HepG2 (cell line): ENCODE measurements around the gene OPN5. TPM values are rescaled to one million over a fixed set of nuclear protein-coding genes. Genes with fewer than 3 reads are reported as not detected.

Source experiments
- ATAC-seq: fragments of 200-7000 bp; cut with Tn5 transposase; 3 replicates; pipeline ENCODE4 v1.9.1; 2020; ENCODE audit warnings: mild to moderate bottlenecking, moderate library complexity
- BruUV-seq: library from RNA; stranded (reverse); fragments of 400-500 nt; replicated peaks from 2 replicates; lab custom pipeline; 2021; lab: Mats Ljungman, UMichigan
- CTCF ChIA-PET: fragments of 300-600 bp; formaldehyde crosslinking; extraction: SDS; loops from one replicate; lab custom pipeline; 2021; ENCODE audit warnings: low total read pairs, inconsistent platforms, low intra/inter-chr PET ratio; lab: Yijun Ruan, JAX
- POLR2A ChIA-PET: fragments of 350-600 bp; sonication (Branson Sonifier 250); formaldehyde crosslinking; loops from one replicate; lab custom pipeline; 2020; ENCODE audit warnings: antibody characterized with exemption, inconsistent platforms; lab: Yijun Ruan, JAX
- DNase-seq: peaks from one replicate; pipeline ENCODE4 v3.0.0-alpha.2; 2015; ENCODE audit warnings: low spot score
- FAIRE-seq: peaks from 3 replicates; lab custom pipeline; 2011; peaks lifted over from hg19 to GRCh38; lab: Jason Lieb, UNC
- H2AFZ ChIP-seq: one replicate; pipeline ENCODE4 v1.6.1; 2011; ENCODE audit warnings: low read length, inconsistent platforms
- H3K27ac ChIP-seq: fragments of 300-600 bp; 3 replicates; pipeline ENCODE4 v1.8.0; 2011; ENCODE audit warnings: mixed run types, mild to moderate bottlenecking, mixed read lengths, low read length, inconsistent platforms; ENCODE audit not compliant: insufficient read depth; ENCODE audit errors: extremely low read length
- H3K27me3 ChIP-seq, 2 experiments: fragments of 200-600 bp in 1 of 2; 2 replicates in 1 of 2; 3 replicates in 1 of 2; pipeline versions ENCODE4 v1.6.0 to v1.8.0; 2011; ENCODE audit warnings: low read length in 2 of 2, mild to moderate bottlenecking in 2 of 2, moderate library complexity in 2 of 2, inconsistent platforms in 1 of 2; ENCODE audit not compliant: insufficient read depth in 2 of 2, control insufficient read depth in 1 of 2
- H3K36me3 ChIP-seq, 2 experiments: fragments of 200-600 bp in 1 of 2; replicated peaks in 1 of 2; 2 replicates in 1 of 2; 3 replicates in 1 of 2; pipeline versions ENCODE4 v1.5.1 to v1.8.0; 2011; ENCODE audit warnings: low read length in 2 of 2, inconsistent platforms in 1 of 2; ENCODE audit not compliant: insufficient read depth in 2 of 2, control insufficient read depth in 1 of 2
- H3K4me1 ChIP-seq: 2 replicates; pipeline ENCODE4 v1.5.1; 2012; ENCODE audit warnings: low read length, inconsistent platforms; ENCODE audit not compliant: insufficient read depth
- H3K4me2 ChIP-seq: 2 replicates; pipeline ENCODE4 v1.6.0; 2011; ENCODE audit warnings: low read depth, low read length, inconsistent platforms
- H3K4me3 ChIP-seq, 3 experiments: fragments of 200-600 bp in 1 of 3; sonication (generic), shearing (Covaris generic) in 1 of 3; replicated peaks in 1 of 3; 2 replicates each; pipeline ENCODE4 v1.5.1; 2011 to 2016; ENCODE audit warnings: low read length in 3 of 3, inconsistent platforms in 2 of 3, low read depth in 2 of 3, mild to moderate bottlenecking in 2 of 3, control low read depth in 1 of 3, mixed read lengths in 1 of 3; ENCODE audit not compliant: insufficient read depth in 1 of 3
- H3K79me2 ChIP-seq: one replicate; pipeline ENCODE4 v1.6.1; 2011; ENCODE audit warnings: low read length, inconsistent platforms; ENCODE audit not compliant: insufficient read depth
- H3K9ac ChIP-seq: 2 replicates; pipeline ENCODE4 v1.6.0; 2011; ENCODE audit warnings: mild to moderate bottlenecking, low read depth, low read length, inconsistent platforms; ENCODE audit not compliant: insufficient read depth
- H3K9me3 ChIP-seq: 2 replicates; pipeline ENCODE4 v1.5.1; 2012; ENCODE audit warnings: mild to moderate bottlenecking, low read length
- H4K20me1 ChIP-seq: 2 replicates; pipeline ENCODE4 v1.6.0; 2011; ENCODE audit warnings: inconsistent platforms, mild to moderate bottlenecking, low read length, moderate library complexity; ENCODE audit not compliant: insufficient read depth
- FOXA1 ChIP-seq, 2 experiments: fragments of 450-650 bp in 1 of 2; sonication (generic) in 1 of 2; formaldehyde crosslinking in 1 of 2; IDR thresholded peaks; 2 replicates each; pipeline versions ENCODE4 v1.4.0 to v1.6.1; 2016 to 2020; ENCODE audit warnings: missing genetic modification reagents in 1 of 2
- HNRNPH1 ChIP-seq: fragments of 200-400 bp; formaldehyde crosslinking; optimal IDR thresholded peaks from 2 replicates; pipeline ENCODE3; 2017; ENCODE audit warnings: mild to moderate bottlenecking, low read depth, low read length
- KDM5A ChIP-seq: fragments of 200-600 bp; sonication (generic); IDR thresholded peaks from 2 replicates; pipeline ENCODE4 v1.7.0; 2018; ENCODE audit warnings: antibody characterized with exemption, mild to moderate bottlenecking, low read length, borderline replicate concordance
- LCORL ChIP-seq, 2 experiments: fragments of 450-650 bp in 1 of 2; sonication (generic) in 1 of 2; formaldehyde crosslinking in 1 of 2; IDR thresholded peaks; 2 replicates each; pipeline versions ENCODE4 v1.5.0 to v1.6.1; 2017 to 2020; ENCODE audit warnings: antibody characterized with exemption in 1 of 2, missing genetic modification reagents in 1 of 2
- MEIS1 ChIP-seq: sonication (generic); formaldehyde crosslinking; IDR thresholded peaks from 2 replicates; pipeline ENCODE4 v1.9.0; 2021; ENCODE audit warnings: mild to moderate bottlenecking, missing genetic modification reagents, moderate library complexity, borderline replicate concordance
- NFE2L1 ChIP-seq: sonication (generic); formaldehyde crosslinking; IDR thresholded peaks from 2 replicates; pipeline ENCODE4 v1.4.0; 2020; ENCODE audit warnings: missing genetic modification reagents, mild to moderate bottlenecking, borderline replicate concordance
- POLR2A ChIP-seq, 2 experiments: IDR thresholded peaks; 2 replicates each; pipeline ENCODE4 v1.6.1; 2011; ENCODE audit warnings: low read depth in 2 of 2, low read length in 2 of 2, mild to moderate bottlenecking in 1 of 2, moderate library complexity in 1 of 2; ENCODE audit not compliant: insufficient read depth in 1 of 2
- POLR2AphosphoS2 ChIP-seq: IDR thresholded peaks from 2 replicates; pipeline ENCODE4 v1.6.1; 2011; ENCODE audit warnings: low read depth, low read length, improper control_type of control experiment
- PREB ChIP-seq: sonication (generic); formaldehyde crosslinking; IDR thresholded peaks from 2 replicates; pipeline ENCODE4 v1.4.0; 2020; ENCODE audit warnings: missing genetic modification reagents
- STAT5B ChIP-seq: sonication (generic); formaldehyde crosslinking; IDR thresholded peaks from 2 replicates; pipeline ENCODE4 v1.4.0; 2020; ENCODE audit warnings: missing genetic modification reagents
- ZHX1 ChIP-seq: sonication (generic); formaldehyde crosslinking; IDR thresholded peaks from 2 replicates; pipeline ENCODE4 v1.8.1; 2022; ENCODE audit warnings: low read depth, mild to moderate bottlenecking, missing genetic modification reagents
- ZNF354B ChIP-seq: sonication (generic); formaldehyde crosslinking; IDR thresholded peaks from 2 replicates; pipeline ENCODE4 v1.8.0; 2022; ENCODE audit warnings: mild to moderate bottlenecking, missing genetic modification reagents
- ZNF670 ChIP-seq: sonication (generic); formaldehyde crosslinking; IDR thresholded peaks from 2 replicates; pipeline ENCODE4 v1.8.0; 2022; ENCODE audit warnings: mild to moderate bottlenecking, missing genetic modification reagents, borderline replicate concordance
- ZNF709 ChIP-seq: sonication (generic); formaldehyde crosslinking; IDR thresholded peaks from 2 replicates; pipeline ENCODE4 v1.5.0; 2020; ENCODE audit warnings: mild to moderate bottlenecking, missing genetic modification reagents
- WGBS: methylation state at CpG from one replicate; pipeline ENCODE4 v1.1.6; 2017; ENCODE audit warnings: low lambda C conversion rate; 5-methylcytosine and 5-hydroxymethylcytosine counted together
- in situ Hi-C: cut with HindIII; loops from 2 replicates; pipeline ENCODE4 v1.10.0; 2017; ENCODE audit warnings: low pct_unique_long_range_greater_than_20kb; ENCODE audit not compliant: extremely low pct_ligation_motif_present
- intact Hi-C: fragments of 100-400 bp; cut with micrococcal nuclease; formaldehyde crosslinking; loops from one replicate; pipeline ENCODE4 v1.10.0; 2022; ENCODE audit not compliant: unreplicated experiment
- polyA plus RNA-seq, 8 experiments: library from polyadenylated mRNA; depleted of rRNA in 3 of 8; stranded (reverse) in 7 of 8; unstranded in 1 of 8; fragments of >200 nt; fragmentation: Illumina TruSeq in 4 of 8; extraction: Trizol in 4 of 8; gene quantifications; 2 replicates each; pipeline versions ENCODE4 v1.2.1 to v1.2.3, GENCODE V29; 2011 to 2016; ENCODE audit warnings: low read depth in 4 of 8, missing spikeins in 1 of 8, mixed read lengths in 1 of 8; ENCODE audit not compliant: insufficient read depth in 1 of 8
- total RNA-seq, 5 experiments: library from RNA; depleted of rRNA; stranded (reverse); fragments of >200 nt; fragmentation: Illumina TruSeq; extraction: Trizol; gene quantifications; 2 replicates each; pipeline ENCODE4 v1.2.3, GENCODE V29; 2016; ENCODE audit warnings: low read depth in 1 of 5

Gene OPN5
- total and polyA plus RNA-seq, 2 of the 13 experiments (the other 11 are each of a cell fraction or from before 2014, with no cell fraction given), result not detected

GRCh38 chr6:47839645-47840044, 57.8 kb downstream of the OPN5 start:
- Histone ChIP-seq H3K4me1 (no peaks in the 10 kb centered on the region), H3K9ac (no peak overlapping the region)
- FAIRE-seq (no peak), DNase-seq (no peak)
- ChIA-PET CTCF (no interaction called here), POLR2A (no interaction called here)
- in situ Hi-C loops, result no loop called here
- no peak for TF ChIP-seq FOXA1 (IDR thresholded peaks at IDR 0.05)
- TF ChIP-seq FOXA1 (CRISPR knock-in tag; IDR thresholded peaks at IDR 0.05), result no peak
- no peak for TF ChIP-seq POLR2AphosphoS2
- TF ChIP-seq LCORL (IDR thresholded peaks at IDR 0.05), result peak; percentile 86
- TF ChIP-seq LCORL (CRISPR knock-in tag; IDR thresholded peaks at IDR 0.05), result no peak
- no peak for TF ChIP-seq ZNF670 (CRISPR knock-in tag)
- no peak for TF ChIP-seq NFE2L1 (CRISPR knock-in tag)
- TF ChIP-seq POLR2A (IDR thresholded peaks at IDR 0.05; ENCODE audit: insufficient read depth in 1 of 2, low read depth in 2 of 2, low read length in 2 of 2), result no peak
- no peak for TF ChIP-seq STAT5B (CRISPR knock-in tag)
- TF ChIP-seq, all 625 proteins: peak for 1
- BruUV-seq, result no TSS peak
- Histone ChIP-seq H3K27ac (no peak overlapping the region), H3K79me2 (no peaks in the 10 kb centered on the region), H3K4me2 (no peak overlapping the region), H3K4me3 (no peak overlapping the region), H4K20me1 (no peaks in the 10 kb centered on the region), H3K27me3 (peaks cover 0 to 11% of the 10 kb centered on the region in 2 experiments; a peak in 1 of 5 replicates), H2AFZ (no peak overlapping the region), H3K36me3 (no peaks in the 10 kb centered on the region), H3K9me3 (no peaks in the 10 kb centered on the region)
- 0% methylated on average over 1 of the region's 1 CpG for WGBS
- ATAC-seq, result no peak
- intact Hi-C loops, result no loop called here

- WGBS, result 31% methylated on average over 3 of the region's 3 CpGs
- in situ Hi-C loops (no loop called here), intact Hi-C loops (no loop called here)
- no peak overlapping the region for H3K27ac ChIP-seq
- ChIA-PET POLR2A (no interaction called here), CTCF (no interaction called here)
- H3K4me3 ChIP-seq, result no peak overlapping the region
- no peaks in the 10 kb centered on the region for H3K4me1 ChIP-seq
- H3K79me2 ChIP-seq, result no peaks in the 10 kb centered on the region
- TF ChIP-seq MEIS1, result no peak
- TF ChIP-seq ZNF709 (CRISPR knock-in tag), result no peak
- no peak for TF ChIP-seq HNRNPH1
- TF ChIP-seq KDM5A, result no peak
- no peak for TF ChIP-seq PREB (CRISPR knock-in tag)
- no peak for TF ChIP-seq ZNF354B (CRISPR knock-in tag)
- no peak for TF ChIP-seq ZHX1 (CRISPR knock-in tag)
- no peak overlapping the region for H2AFZ ChIP-seq
- no peak overlapping the region for H3K4me2 ChIP-seq
- FAIRE-seq (no peak), ATAC-seq (no peak), DNase-seq (no peak)
- H3K27me3 ChIP-seq, result peaks cover 0 to 17% of the 10 kb centered on the region in 2 experiments; a peak in 2 of 5 replicates
- no peaks in the 10 kb centered on the region for H4K20me1 ChIP-seq
- H3K36me3 ChIP-seq, result no peaks in the 10 kb centered on the region
- no peak overlapping the region for H3K9ac ChIP-seq
- BruUV-seq, result no TSS peak
- H3K9me3 ChIP-seq, result no peaks in the 10 kb centered on the region
These were observed 63.0 kb downstream of the OPN5 start for GRCh38 chr6:47844881-47845280.
